ENCODE data around the gene ARHGEF4. TPM values are rescaled to one million over a fixed set of nuclear protein-coding genes. Genes with fewer than 3 reads are reported as not detected.

ARHGEF4 gene
- polyA plus RNA-seq, 3 donors = 0.05 TPM; not detected in 2

DNA sequence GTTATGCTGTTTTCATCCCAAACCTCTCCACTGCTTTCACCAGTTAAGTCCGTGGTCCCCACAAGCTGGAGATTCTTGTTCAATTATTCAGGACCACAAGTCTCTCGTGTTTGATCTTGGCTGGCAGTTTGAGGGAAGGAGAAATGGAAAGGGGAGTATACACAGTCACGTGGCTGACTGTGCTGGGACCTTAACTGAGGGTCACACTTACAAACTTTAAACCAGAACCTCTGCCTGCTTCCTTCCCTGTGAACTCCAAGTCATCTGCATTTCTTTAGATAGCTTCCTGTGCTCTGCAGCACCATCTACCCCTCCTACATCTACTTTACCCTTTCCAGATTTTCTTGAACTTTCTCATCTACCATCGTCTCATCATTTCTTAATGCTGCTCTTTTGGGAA lies 91.7 kb downstream of the ARHGEF4 start:
- Histone ChIP-seq H4K20me1 (ENCODE audit: insufficient read depth, low read length) (no peaks in the 10 kb centered on the region), H3K79me2 (ENCODE audit: insufficient read depth, low read length) (no peaks in the 10 kb centered on the region), H2AFZ (ENCODE audit: insufficient read depth, low read depth, low read length, poor library complexity, severe bottlenecking) (no peak overlapping the region), H3K4me1 (ENCODE audit: control insufficient read depth in 1 of 2, insufficient read depth in 2 of 2, low read length in 2 of 2) (no peaks in the 10 kb centered on the region), H3K36me3 (replicated peaks in 1 of 2; ENCODE audit: control insufficient read depth in 1 of 2, insufficient read depth in 2 of 2, low read length in 2 of 2) (no peaks in the 10 kb centered on the region), H3K27me3 (ENCODE audit: control insufficient read depth in 2 of 2, insufficient read depth in 2 of 2, low read length in 2 of 2) (no peaks in the 10 kb centered on the region), H3K4me2 (replicated peaks; ENCODE audit: extremely low read depth, low read length, poor library complexity, severe bottlenecking) (no peak overlapping the region), H3K27ac (ENCODE audit: low read depth in 1 of 2, low read length in 2 of 2) (no peak overlapping the region), H3K9me3 (replicated peaks in 1 of 2; ENCODE audit: control insufficient read depth in 1 of 2, insufficient read depth in 1 of 2, low read length in 2 of 2) (peaks cover 0 to 8% of the 10 kb centered on the region in 2 donors), H3K9ac (ENCODE audit: insufficient read depth, low read length, poor library complexity, severe bottlenecking) (no peak overlapping the region), H3K4me3 (replicated peaks in 1 of 3; ENCODE audit: low read depth in 2 of 3, low read length in 3 of 3) (no peak overlapping the region)
- peaks cover 2 to 13% (median 8%) of the 10 kb centered on the region in 3 donors for H3K27me3 Mint-ChIP-seq (ENCODE audit: low read depth in 3 of 3)
- H3K27ac Mint-ChIP-seq = no peak overlapping the region
- DNase-seq = no peak
- H3K9me3 Mint-ChIP-seq = peaks cover 5 to 21% (median 14%) of the 10 kb centered on the region in 7 donors
- TF ChIP-seq, protein P1, sequence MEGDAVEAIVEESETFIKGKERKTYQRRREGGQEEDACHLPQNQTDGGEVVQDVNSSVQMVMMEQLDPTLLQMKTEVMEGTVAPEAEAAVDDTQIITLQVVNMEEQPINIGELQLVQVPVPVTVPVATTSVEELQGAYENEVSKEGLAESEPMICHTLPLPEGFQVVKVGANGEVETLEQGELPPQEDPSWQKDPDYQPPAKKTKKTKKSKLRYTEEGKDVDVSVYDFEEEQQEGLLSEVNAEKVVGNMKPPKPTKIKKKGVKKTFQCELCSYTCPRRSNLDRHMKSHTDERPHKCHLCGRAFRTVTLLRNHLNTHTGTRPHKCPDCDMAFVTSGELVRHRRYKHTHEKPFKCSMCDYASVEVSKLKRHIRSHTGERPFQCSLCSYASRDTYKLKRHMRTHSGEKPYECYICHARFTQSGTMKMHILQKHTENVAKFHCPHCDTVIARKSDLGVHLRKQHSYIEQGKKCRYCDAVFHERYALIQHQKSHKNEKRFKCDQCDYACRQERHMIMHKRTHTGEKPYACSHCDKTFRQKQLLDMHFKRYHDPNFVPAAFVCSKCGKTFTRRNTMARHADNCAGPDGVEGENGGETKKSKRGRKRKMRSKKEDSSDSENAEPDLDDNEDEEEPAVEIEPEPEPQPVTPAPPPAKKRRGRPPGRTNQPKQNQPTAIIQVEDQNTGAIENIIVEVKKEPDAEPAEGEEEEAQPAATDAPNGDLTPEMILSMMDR (IDR thresholded peaks at IDR 0.05) = no peak
- no peaks in the 10 kb centered on the region for H3K4me1 Mint-ChIP-seq
- intact Hi-C loops (cut with micrococcal nuclease) = no loop called here
- no peaks in the 10 kb centered on the region for H3K36me3 Mint-ChIP-seq
- WGBS (ENCODE audit: insufficient coverage) = 60% methylated on average over 1 of the region's 4 CpGs
- no peak overlapping the region for H3K4me3 Mint-ChIP-seq

DNA sequence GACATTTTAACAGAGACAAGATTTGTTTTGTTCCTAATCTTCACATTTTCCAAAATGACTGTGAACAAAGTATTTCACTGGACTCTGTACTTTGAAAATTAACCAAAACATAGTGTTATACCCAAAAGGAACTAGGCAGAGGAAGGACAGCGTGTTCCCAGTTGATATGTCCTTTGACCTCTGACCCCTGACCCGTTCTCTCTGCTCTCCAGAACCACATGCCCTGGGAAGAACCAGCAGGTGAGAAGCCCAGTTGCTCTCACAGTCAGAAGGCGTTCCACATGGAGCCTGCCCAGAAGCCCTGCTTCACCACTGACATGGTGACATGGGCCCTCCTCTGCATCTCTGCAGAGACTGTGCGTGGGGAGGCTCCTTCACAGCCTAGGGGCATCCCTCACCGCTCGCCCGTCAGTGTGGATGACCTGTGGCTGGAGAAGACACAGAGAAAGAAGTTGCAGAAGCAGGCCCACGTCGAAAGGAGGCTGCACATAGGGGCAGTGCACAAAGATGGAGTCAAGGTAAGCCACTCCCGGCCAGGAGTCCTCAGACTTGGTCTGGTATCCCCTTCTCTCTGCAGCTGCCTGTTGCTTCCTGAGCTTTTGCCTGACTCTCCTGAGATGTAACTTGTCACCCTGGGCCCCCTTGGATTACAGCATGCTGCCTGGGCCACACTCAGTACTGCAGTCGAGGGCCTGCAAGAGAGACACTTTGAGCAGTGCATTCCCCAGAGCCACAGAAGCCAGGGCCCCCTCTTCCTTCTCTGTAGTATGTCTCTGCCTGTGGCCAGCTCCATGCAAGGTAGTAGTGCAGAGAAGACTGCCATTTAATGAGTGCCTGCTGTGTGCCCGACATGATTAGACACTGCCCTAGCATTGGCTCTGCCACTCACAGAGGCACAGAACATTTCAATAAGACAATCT lies 94.3 kb downstream of the ARHGEF4 start:
- intact Hi-C loops (cut with micrococcal nuclease) = no loop called here
- TF ChIP-seq, protein P1 (IDR thresholded peaks at IDR 0.05) = no peak
- Histone ChIP-seq H2AFZ (ENCODE audit: insufficient read depth, low read depth, low read length, poor library complexity, severe bottlenecking) (no peak overlapping the region), H3K9ac (ENCODE audit: insufficient read depth, low read length, poor library complexity, severe bottlenecking) (no peak overlapping the region), H3K4me2 (replicated peaks; ENCODE audit: extremely low read depth, low read length, poor library complexity, severe bottlenecking) (no peak overlapping the region), H3K9me3 (replicated peaks in 1 of 2; ENCODE audit: control insufficient read depth in 1 of 2, insufficient read depth in 1 of 2, low read length in 2 of 2) (peaks cover 0 to 8% of the 10 kb centered on the region in 2 donors), H3K27me3 (ENCODE audit: control insufficient read depth in 2 of 2, insufficient read depth in 2 of 2, low read length in 2 of 2) (no peaks in the 10 kb centered on the region), H3K79me2 (ENCODE audit: insufficient read depth, low read length) (no peaks in the 10 kb centered on the region), H4K20me1 (ENCODE audit: insufficient read depth, low read length) (no peaks in the 10 kb centered on the region), H3K4me3 (replicated peaks in 1 of 3; ENCODE audit: low read depth in 2 of 3, low read length in 3 of 3) (no peak overlapping the region), H3K4me1 (ENCODE audit: control insufficient read depth in 1 of 2, insufficient read depth in 2 of 2, low read length in 2 of 2) (no peaks in the 10 kb centered on the region), H3K27ac (ENCODE audit: low read depth in 1 of 2, low read length in 2 of 2) (no peak overlapping the region), H3K36me3 (replicated peaks in 1 of 2; ENCODE audit: control insufficient read depth in 1 of 2, insufficient read depth in 2 of 2, low read length in 2 of 2) (no peaks in the 10 kb centered on the region)
- H3K27ac Mint-ChIP-seq = no peak overlapping the region
- no peak for DNase-seq
- WGBS (ENCODE audit: insufficient coverage) = 88% methylated on average over 12 of the region's 12 CpGs
- H3K27me3 Mint-ChIP-seq (ENCODE audit: low read depth in 3 of 3) = peaks cover 3 to 14% (median 12%) of the 10 kb centered on the region in 3 donors
- H3K9me3 Mint-ChIP-seq = peaks cover 5 to 21% (median 14%) of the 10 kb centered on the region in 7 donors
- H3K36me3 Mint-ChIP-seq = no peaks in the 10 kb centered on the region
- no peaks in the 10 kb centered on the region for H3K4me1 Mint-ChIP-seq
- H3K4me3 Mint-ChIP-seq = no peak overlapping the region

Measured in CD14-positive monocyte (primary cell).